GM12878 (cell line): ENCODE data around the gene PDCD11.

Experiments
- EGR1 ChIP-seq, 2 experiments: IDR thresholded peaks; 1 replicate in 1 of 2; 2 replicates in 1 of 2; pipeline ENCODE4 v1.6.1; 2011 to 2012; ENCODE audit warnings: low read depth in 2 of 2, low read length in 2 of 2, borderline replicate concordance in 1 of 2, mild to moderate bottlenecking in 1 of 2, moderate library complexity in 1 of 2
- POLR2A ChIP-seq: IDR thresholded peaks from 2 replicates; pipeline ENCODE4 v1.6.1; 2011; ENCODE audit warnings: low read depth, mild to moderate bottlenecking, low read length
- RBBP5 ChIP-seq: fragments of 200-600 bp; sonication (generic); conservative IDR thresholded peaks from 2 replicates; pipeline ENCODE4 v1.6.1; 2016
- YY1 ChIP-seq: IDR thresholded peaks from 2 replicates; pipeline ENCODE4 v1.6.1; 2011; ENCODE audit warnings: low read depth, mild to moderate bottlenecking, low read length

- no peak for TF ChIP-seq RBBP5
- no peak for TF ChIP-seq EGR1 (IDR thresholded peaks at IDR 0.05; ENCODE audit: borderline replicate concordance in 1 of 2, low read depth in 2 of 2, low read length in 2 of 2)
- no peak for TF ChIP-seq YY1
- no peak for TF ChIP-seq POLR2A
Observed at GRCh38 chr10:103439776-103440175, 43.4 kb downstream of the PDCD11 start.
